HG03045 (cell line): ENCODE data around the gene GSTA2.
"Not testable (repeated sequence)": the region's sequence is repeated elsewhere in the genome, so short reads cannot be mapped to it uniquely, and the experiment has no call there.

Experiments
- ATAC-seq: cut with Tn5 transposase; IDR thresholded peaks from one replicate; pipeline ENCODE4 v1.9.1; 2021; ENCODE audit warnings: mild to moderate bottlenecking, moderate library complexity; ENCODE audit not compliant: unreplicated experiment

The GSTA2 gene

DNA sequence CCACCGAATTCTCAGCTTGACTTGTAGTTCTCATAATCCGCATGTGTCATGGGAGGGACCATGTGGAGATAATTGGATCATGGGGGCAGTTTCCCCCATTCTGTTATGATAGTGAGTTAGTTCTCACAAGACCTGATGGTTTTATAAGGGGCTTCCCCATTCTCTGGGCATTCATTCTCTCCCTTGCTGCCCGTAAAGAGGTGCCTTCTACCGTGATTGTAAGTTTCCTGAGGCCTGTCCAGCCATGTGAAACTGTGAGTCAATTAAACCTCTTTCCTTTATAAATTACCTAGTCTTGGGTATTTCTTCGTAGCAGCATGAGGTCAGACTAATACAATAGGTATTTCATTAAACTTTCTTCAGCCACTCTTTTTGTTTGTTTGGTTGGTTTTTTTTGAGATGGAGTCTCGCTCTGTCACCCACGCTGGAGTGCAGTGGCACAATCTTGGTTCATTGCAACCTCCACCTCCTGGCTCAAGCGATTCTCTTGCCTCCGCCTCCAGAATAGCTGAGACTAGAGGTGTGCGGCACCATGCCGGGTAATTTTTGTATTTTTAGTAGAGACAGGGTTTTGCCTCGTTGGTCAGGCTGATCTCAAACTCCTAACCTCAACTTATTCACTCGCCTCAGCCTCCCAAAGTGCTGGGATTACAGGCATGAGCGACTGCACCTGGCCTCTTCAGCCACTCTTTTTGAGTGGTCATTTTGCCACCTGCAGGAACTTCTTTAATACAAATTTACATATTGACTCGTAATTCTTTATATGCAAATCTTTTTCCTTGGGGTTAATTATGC lies 36.3 kb downstream of the GSTA2 start:
- no peak for ATAC-seq

DNA sequence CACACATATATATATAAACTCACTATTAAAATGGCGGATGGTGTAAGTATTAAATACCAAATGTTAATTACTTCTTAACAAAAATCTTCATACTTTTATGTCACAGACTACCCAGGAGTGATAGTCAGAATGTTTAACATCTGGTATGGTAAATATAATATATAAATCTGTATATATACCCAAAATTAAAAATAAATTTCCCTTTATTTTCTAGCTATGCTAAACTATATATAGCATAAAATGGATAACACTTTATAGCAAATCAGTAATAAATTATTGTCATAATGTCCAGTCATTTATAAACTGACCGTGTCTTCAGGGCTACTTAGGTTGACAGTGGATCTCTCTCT lies 37.1 kb downstream of the GSTA2 start:
- no peak for ATAC-seq

DNA sequence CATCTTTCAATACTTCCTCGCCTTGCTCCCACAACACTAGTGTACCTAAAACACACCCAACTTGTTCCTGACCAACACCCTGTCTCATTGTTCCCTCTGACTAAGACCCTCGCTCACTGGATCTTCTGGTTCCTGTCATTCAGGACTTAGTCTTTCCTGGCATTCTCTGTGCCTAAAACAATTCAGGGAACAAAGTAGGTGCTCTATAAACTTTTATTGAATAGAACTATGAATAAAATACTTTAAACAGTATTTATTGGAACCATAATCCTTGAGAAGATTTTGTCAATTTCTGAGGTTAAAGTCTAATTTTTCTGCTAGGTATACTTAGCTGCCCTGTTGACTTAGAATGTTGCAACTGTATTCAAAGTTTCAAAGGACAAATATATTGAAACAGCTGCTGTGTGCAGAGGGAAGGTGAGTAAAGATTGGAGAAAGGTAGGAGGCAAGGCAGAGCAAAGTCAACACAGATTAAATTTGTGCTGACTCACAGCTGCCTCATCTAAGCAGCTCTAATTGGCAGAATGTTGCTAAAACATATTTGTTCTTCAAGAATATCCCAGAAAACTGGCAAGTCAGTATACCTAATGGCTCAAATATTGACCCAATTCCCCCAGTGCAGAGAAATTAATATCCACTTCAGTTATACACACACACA lies 37.6 kb downstream of the GSTA2 start:
- ATAC-seq: no peak

DNA sequence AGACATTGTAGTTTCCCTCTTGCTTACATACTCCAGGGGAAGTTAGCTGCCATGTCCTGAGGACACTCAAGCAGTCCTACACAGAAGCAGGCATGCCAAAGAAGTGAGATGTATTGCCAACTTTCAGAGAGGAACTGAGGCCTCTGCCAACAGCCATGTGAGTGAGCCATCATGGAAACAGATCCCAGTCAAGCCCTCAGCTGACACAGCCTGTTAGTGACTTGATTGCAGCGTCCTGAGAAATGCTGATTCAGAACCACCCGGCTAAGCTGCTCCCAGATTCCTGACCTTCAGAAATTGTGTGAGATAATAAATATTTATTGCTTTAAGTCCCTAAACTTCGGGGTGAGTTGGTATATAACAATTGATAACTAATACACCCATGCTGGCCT lies 38.1 kb downstream of the GSTA2 start:
- no peak for ATAC-seq

DNA sequence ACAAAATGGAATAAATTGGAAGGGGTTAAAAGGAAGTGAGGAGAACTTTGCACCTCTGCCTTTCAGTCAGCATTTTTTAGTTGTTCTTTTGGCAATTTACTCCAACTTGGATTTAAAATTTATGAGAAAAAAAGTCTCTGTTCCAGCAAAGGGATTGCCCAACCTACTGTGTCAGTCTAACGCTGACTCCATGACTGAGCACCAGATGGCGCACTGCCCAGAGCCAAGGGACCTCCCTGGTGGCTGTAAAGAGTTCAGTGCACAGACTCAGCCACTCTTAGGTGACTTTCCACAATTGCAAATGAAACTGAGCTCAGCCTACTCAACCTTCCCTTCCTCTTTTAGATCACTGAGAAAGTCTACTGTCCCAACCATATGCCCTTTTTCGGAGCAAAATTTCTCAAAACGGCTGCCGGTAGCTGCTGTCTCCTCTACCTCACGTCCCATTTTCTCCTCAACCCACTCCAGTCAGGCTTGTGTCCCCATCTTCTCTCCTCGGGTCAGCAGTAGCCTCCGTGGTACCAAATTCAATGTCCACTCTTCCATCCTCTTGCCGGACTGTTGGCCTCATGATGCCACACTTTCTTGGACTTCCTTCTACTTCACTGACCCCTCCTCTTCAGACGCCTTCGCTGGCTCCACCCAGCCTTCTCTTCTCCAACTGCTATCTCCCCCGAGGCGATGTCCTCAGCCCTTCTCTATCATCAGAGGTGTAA lies 38.7 kb downstream of the GSTA2 start:
- ATAC-seq: peak; percentile 98

DNA sequence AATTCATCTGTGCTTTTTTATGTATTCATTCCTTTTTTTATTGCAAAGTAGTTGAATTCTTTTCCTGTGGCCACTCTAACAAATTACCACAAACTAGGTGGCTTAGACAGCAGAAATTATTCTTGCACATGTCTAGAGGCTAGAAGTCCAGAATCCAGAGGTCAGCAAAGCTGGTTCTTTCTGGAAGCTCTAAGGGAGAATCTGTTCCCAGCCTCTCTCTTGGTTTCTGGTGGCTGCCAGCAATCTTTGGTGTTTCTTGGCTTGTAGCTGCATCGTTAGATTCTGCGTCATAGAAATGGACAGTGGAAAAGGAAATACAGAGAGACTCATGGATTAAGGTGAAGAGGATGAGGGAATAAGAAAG lies 39.3 kb downstream of the GSTA2 start:
- ATAC-seq: no peak

DNA sequence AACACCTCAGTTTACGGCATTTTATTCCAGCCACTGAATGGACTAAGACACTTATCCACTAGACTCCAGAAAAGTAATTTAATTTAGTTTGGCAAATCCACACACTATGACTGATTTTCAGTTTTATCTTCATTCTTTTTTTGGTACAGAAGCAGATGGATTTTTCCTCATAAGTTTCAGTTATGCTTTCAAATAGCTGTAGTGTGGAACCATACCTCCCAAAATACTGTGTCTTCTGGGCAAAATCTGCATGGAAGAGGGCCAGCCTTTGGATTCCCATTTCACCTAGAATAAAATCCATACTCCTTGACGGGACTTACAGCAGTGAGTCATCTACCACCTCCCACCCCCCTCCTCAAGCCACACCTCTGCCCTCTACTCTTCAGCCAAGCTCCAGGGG lies 43.0 kb downstream of the GSTA2 start:
- no peak for ATAC-seq

DNA sequence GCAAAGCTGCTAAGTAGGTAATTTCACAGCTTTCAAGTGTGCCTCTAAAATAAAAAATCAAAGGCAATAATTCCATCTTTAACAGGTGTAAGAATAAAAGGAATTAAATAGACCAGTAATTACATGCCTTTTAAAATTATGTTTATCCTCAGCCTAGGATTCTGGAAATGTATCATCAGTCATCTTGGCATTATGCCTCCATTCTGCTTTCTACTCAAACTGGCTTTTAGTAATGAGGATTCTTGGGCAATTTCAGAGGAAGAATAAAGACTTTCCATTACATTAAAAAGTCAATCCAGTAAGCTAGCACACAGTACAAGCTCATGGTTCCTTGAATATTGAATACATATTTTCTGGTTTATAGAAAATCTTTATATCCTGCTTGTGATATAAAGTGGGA lies 44.7 kb downstream of the GSTA2 start:
- ATAC-seq: no peak

DNA sequence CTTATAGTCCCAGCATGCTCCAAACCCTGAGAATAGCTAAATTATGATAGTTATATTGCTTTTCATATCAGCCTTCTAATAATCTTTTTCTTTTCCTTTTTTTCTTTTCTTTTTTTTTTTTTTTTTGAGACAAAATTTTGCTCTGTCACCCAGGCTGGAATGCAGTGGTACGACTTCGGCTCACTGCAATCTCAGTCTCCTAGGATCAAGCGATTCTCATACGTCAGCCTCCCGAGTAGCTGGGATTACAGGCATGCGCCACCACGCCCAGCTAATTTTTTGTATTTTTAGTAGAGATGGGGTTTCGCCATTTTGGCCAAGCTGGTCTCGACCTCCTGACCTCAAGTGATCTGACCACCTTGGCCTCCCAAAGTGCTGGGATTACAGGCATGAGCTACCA lies 48.5 kb downstream of the GSTA2 start:
- not testable (repeated sequence) for ATAC-seq

DNA sequence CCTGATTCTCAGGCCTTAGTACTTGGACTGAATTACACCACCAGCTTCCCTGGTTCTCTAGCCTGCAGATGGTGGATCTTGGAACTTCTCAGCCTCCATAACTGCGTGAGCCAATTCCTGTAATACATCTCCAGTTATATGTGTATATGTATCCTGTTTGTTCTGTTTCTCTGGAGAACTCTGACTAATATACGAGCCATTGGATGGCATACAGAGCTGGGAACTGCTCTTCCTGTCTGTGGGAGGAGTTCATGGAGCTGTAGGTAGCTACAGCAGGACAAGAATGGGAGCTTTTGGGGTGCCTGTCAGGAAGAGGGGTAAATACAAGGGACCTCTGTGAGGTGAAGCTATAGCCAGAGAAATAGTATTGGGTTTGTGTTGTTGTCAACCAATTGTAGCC lies 51.1 kb downstream of the GSTA2 start:
- ATAC-seq: no peak

DNA sequence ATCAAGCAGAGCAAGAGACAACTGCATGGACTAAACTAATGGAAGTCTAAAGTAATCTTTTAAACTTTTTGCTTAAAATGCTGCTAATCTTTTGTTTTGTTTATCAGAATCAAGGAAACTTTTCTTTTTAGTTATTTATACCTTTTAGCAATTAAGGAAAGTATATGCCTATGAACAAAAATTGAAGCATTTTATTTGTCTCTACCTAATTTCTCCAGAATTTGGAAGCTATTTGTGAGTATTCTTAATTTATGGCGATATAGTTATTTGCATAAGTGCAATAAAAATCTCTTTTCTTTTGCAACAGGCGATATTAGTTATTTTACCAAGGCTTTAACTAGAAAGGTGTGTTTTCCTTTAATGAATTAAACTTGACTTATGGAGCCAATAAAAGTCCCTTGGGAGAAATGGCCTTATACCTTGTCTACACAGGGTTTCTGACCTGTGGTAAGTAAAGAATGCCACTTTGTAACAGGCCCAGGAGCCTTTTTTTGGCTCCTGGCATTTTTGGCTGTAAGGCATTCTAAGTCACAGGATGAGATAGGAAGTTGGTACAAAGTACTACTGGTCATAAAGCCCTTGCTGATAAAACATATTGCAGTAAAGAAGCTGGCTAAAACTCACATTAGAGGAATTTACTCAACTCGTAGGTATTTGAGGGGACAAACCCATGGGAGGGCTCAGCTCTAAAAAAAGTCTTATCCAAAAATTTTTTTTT lies 55.2 kb downstream of the GSTA2 start:
- no peak for ATAC-seq

DNA sequence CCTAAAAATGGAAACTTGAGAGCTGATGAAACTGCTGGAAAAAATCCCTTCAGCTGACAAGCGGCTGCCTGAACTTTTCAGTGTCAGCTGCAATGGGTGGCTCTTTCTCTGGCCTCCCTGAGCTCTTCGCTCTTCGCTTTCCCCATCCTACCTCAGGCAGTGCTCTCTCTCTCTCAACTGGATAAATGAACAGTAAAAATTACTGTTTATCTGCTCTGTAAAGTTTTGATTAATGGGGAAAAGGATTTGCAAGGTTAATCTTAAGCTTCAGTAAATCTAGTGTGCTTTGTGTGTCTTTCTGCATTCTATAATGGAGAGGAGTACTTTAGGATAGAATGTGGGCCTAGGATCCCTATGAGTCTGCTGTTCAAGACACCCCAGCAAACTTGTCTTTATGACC lies 57.3 kb downstream of the GSTA2 start:
- no peak for ATAC-seq

DNA sequence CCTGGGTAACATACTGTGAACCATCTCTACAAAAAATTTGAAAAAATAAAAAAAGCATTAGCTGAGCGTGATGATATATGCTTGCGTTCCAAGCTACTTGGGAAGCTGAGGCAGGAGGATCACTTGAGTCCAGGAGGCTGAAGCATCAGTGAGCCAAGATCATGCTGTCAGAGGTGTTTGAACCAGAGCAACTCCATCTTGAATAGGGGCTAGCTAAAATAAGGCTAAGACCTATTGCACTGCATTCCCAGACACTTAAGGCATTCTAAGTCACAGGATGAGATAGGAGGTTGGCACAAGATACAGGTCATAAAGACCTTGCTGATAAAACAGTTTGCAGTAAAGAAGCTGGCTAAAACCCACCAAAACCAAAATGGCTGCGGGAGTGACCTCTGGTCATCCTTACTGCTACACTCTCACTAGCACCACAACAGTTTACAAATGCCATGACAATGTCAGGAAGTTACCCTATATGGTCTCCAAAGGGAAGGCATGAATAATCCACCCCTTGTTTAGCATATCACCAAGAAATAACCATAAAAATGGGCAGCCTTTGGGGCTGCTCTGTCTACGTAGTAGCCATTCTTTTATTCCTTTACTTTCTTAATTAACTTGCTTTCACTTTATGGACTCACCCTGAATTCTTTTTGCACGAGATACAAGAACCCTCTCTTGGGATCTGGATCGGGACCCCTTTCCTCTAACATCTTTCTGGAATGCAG lies 58.3 kb downstream of the GSTA2 start:
- not testable (repeated sequence) for ATAC-seq

DNA sequence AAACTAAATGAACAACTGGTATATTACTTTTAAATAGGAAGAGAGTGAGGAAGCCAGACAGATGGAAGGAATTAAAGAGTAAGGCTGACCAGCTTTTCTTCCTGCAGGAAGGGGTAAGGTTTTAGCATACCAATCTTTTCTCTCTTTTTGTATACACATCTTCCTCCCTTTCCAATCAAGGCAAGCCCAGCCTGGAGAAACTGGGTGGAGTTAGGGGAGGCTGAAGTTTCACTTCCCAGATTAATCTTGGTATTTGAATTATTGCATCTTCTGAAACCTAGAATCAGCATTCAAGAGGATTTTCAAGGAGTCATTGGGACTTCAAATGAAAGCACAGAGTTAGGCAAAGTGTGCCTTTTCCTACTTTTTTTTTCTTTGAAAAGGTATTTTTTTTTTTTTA lies 59.2 kb downstream of the GSTA2 start:
- no peak for ATAC-seq
